SHP77 (cell line): ENCODE measurements around the gene FLOT2.
A peak's percentile ranks its signal among the peaks of the same experiment; 100 is the strongest.
"Not testable (repeated sequence)": the region's sequence is repeated elsewhere in the genome, so short reads cannot be mapped to it uniquely, and the experiment has no call there.

Experiments
- DNase-seq, 2 experiments: peaks; one replicate each; lab custom pipeline; 2025; lab: John Stamatoyannopoulos, UW

The FLOT2 gene

DNA sequence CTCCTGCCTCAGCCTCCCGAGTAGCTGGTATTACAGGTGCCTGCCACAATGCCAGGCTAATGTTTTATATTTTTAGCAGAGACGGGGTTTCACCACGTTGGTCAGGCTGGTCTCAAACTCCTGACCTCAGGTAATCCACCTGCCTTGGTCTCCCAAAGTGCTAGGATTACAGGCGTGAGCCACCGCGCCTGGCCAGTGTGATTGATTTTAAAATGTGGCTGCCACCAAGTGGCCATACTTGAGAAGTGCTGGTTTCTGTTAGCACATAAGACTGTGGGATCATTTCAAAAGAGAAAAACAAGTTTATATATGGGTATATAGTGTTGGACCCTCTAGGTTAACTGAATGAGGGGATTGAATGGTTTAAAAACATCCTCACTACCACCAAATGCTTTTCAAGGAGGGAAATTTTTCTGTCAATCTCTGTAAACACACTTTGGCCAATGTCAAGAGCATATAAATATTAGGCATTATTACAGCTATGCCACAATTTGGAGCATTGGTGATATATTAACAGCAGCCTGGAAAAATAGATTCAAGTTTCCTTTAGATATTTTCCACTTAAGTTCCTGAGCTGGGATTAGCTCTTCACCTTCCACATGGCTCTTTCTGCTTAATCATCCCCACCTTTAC is 18.9 kb upstream of the FLOT2 start:
- peak; percentile 32 to 39 for DNase-seq

DNA sequence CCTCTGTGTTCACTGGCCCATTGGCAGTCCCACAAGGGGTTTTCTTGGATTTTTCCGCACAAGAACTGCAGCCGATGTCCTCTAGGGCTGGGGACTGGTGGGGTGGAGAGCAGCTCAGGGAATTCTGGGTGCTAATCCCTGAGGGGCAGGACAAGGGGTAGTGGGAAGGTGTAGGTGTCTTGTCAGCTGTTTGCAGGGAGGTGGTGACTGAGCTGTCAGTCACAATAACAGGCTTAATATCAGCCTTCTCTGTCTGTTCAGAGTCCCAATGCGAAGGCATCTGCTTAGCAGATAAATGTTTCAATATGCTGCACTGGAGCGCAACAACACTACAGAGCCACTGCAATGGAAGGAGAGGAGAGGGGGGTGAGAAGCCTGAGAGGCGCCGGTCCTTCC is 15.4 kb upstream of the FLOT2 start:
- DNase-seq: no peak

DNA sequence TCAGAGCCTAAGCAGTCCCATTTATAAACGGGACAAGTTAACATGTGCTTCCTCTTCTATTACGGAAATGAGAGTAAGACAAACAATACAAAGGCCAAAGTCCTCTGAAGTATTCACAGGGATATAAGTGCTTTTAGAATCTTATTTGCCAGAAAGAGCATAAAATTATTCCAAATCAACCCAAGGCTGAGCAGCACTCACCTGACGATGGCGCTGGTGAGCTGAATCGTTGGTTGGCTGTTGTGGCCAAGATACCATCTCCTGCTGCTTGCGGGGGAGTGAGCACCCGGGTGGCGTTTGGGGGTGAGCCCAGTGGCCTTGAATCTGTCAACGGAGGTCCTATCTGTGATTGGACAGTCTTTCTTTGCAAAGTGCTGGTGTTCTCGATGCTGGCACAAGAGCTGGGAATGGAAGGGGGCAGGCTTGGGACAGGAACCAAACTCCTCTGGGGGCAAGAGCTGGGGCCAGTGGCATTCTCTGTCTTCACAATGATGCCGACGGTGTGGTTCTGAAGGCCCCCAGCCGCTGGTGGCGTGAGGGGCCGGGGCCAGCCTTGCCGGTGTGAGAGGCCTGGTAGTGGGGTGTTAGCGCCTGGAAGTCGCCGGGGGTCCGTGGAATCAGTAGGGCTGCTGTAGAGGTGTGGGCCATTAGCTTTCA is 14.9 kb upstream of the FLOT2 start:
- DNase-seq: no peak

DNA sequence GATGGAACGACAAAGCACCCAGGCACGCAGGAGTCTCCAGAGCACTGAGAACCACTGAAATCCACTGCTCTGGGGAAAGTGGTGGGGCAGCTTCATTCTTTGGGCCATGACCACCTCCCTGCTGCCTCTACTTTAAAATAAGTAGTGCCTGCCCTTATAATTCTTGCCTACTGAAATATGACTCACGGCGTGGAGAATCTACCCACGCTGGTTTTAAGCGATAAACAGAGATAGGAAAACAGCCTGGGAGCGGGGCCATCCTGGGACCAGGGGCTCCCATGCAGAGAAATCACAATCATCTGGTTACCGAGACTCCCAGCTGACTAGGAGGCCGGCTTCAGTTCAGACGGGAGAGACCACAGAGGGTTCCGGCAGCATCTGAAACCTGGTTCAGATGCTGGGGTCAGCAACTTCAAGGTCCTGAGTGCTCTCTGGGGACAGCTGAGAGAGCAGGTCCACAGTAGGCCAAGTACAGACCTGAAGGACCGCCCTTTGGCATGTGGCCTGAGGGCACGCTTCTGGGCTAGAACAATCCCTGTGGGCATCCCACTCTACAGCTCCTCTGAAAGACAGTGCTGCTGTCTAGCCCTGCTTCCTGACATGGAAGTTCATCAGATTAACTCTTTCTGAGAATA is 14.0 kb upstream of the FLOT2 start:
- no peak for DNase-seq

DNA sequence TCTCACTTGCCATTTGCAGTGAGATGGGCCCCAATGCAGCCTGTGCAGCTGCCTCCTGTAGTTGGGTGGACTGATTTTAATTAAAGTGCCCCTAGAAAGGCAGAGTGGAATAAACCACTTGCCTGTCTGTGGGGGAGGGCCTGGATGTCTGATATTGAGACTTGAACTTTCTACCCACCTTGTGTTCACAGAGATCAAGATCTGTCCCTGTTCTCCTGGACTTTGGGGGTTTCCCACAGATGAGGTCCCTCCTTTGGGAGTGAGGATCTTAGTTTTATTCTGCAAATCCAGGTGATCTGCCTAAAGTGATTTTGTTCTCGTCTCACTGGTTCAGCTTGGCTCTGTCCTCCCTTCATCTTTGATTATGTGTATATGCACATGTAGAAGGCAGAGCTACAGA is 13.0 kb upstream of the FLOT2 start:
- no peak for DNase-seq

DNA sequence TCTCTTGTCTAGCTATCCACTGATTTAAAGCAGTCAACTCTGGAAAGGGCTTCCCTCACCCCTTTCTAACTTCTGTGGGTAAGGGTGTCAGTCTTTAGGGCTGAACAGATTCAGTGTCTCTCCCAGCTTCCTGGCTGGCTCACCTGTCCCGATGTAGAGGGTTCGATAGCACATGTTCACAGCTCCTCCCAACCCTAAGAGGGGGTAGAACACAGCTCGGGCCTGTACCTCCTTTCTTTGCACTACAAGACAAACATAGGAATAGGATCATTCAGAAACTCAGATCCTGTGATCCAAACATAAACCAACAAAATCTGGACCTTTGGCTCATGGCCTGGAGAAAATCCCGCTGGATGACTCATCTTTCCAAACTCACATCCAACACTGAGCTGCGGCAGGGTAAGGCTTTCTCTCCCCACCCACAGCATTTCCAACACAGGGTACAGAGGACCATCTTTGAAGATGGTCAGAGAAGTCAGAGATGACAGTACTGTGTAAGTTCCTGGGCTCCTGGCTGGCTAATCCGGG is 11.2 kb upstream of the FLOT2 start:
- no peak for DNase-seq

DNA sequence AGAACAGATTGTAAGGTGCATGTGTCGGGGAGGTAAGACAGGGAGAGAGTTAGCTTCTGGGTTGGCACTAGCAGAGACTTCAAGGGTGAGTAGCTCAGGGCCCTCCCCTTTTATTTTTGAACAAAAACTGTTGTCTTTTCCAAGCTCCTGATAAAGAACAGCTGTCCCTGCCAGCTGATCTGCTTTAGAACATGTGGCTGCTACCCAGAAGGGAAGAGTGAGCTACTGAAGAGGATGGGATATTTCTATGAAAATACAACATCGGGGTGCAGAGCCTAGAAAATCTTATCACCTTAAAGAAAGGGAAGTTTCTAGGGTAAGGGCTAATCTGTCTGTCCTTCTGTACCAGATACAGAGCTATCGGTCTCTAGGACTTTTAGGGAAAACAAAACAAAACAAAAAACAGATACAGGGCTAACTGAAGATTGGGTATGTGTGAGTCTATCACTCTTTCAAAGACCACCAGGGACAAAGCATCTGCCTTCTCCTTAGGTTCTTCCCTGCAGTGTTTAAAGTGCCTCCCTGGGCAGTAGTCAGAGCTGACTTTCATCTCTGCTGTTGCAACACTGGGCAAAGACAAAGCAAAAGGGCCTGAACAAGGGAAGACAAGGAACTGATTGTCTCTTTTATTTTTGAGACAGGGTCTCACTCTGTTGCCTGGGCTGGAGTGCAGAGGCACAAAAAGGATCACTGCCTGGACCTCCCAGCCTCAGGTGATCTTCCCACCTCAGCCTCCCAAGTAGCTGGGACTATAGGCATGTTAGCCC is 10.4 kb upstream of the FLOT2 start:
- DNase-seq: no peak

DNA sequence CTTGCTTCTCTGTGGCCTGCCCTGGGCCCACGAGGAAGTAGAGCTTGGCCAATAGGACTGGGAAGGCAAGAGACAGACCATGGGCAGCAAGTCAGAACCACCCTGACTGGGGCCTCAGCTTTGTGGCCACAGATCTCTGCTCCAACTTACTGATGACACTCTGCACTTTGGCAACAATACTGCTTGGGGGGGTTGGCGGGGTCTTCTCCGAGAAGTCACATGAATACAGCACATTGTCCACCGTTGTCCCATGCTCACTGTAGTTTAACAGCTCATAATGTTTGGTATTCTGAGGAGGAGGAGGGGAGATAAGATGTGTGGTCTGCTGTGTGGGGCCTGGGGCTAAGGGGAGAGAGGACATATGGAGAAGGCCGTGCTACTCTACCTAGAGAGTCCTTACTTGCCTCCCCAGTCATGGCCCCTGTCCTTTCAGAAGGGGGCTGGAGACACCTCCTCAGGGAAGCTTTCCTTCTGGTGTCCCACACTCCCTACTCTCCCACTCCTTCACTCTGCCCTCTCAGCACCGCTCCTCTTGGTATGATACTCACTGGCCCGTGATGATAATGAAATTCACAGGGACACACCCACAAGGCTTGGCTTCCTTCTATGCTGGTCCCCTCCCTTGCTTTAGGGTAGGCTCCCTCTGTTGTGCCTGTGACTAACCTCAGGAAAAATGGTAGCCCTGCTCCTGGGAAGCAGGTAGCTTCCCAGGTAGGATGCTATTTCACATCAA is 9.3 kb upstream of the FLOT2 start:
- DNase-seq: no peak

DNA sequence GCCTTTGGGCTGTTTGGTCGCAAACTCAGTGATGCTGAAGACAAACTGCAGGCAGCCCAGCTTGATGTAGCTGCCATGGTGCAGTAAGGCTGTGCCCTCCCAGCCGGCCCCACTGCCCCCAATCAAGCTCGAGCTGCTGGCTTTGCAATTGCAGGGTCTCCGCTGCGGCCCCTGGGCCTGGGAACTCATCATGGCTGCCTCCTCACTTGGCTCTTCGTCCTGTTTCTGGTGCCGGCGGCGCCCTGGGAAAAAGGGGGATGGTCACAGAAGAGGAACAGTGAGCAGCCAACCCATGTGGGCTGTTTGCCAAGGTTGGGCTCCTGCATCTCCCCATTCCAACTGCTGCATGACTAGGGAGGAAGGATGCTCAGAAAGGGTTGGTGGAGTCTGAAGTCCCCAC is 8.7 kb upstream of the FLOT2 start:
- DNase-seq: no peak

DNA sequence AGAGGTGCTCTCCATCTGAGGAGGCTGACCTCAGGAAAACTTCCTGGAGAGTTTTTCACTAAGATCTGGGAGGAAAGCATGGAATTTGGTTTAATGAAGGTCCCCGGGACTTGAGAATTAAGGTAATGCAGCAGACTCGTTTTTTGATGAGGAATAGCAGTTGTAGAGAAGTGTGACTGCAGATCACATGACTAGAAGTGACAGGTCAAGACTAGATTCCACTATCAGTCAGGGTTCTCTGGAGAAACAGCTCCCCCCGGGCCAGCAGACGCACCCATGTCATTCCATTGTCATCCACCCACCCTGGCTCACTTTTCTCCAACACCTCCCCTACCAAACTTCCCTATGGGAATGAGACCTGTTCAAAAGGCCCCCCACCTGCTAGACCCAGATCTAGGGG is 7.3 kb upstream of the FLOT2 start:
- DNase-seq: no peak

DNA sequence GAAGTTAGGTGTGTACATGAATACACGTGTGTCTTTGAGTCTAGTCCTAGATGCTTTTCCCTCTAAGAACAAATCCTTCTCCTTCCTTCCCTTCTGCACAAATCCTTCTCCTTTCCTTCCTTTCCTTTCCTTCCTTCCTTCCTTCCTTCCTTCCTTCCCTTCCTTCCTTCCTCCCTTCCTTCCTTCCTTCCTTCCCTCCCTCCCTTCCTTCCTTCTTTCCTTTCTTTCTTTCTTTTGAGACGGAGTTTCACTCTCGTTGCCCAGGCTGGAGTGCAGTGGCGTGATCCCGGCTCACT is 6.0 kb upstream of the FLOT2 start:
- not testable (repeated sequence) for DNase-seq

DNA sequence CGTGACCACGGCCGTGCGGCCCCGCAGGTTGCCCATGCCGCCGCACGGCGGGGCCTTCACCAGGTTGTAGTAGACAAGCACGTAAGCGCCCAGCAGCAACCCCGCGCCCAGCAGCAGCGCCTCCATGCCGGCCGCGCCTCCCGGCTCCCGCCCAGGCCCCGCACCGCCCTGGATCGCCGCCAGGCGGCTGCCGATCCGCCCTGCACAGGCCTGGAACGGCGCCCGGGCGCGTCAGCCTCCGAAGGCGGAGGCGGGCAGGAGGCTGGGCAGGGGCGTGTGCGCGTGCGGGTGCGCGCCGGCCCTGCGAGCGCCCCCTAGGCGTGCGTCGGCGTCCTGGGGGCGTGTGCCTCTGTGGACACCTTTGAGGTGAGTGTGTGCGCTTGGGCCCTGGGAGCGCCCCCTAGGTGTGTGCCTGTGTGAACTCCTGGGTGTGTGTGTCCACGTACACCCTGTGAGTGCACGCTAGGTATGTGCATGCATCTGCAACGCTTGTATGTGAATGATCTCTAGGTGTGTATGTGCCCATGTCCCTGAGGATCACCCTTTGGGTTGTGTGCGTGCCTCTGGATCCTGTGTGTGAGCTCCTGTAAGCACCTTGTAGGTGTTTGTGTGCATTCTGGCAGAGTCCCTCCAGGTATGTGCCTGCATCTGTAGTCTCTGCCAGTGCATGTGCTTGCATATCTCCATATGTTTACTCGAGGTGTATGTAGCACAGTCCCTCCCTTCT is 5.4 kb upstream of the FLOT2 start, which contains the start of gene DHRS13:
TSS of gene DHRS13 (minus strand) at position 261 of the 727 bp plus-strand sequence. CDS start at position 126, 135 bp downstream.
- DNase-seq: peak; percentile 86 to 89

DNA sequence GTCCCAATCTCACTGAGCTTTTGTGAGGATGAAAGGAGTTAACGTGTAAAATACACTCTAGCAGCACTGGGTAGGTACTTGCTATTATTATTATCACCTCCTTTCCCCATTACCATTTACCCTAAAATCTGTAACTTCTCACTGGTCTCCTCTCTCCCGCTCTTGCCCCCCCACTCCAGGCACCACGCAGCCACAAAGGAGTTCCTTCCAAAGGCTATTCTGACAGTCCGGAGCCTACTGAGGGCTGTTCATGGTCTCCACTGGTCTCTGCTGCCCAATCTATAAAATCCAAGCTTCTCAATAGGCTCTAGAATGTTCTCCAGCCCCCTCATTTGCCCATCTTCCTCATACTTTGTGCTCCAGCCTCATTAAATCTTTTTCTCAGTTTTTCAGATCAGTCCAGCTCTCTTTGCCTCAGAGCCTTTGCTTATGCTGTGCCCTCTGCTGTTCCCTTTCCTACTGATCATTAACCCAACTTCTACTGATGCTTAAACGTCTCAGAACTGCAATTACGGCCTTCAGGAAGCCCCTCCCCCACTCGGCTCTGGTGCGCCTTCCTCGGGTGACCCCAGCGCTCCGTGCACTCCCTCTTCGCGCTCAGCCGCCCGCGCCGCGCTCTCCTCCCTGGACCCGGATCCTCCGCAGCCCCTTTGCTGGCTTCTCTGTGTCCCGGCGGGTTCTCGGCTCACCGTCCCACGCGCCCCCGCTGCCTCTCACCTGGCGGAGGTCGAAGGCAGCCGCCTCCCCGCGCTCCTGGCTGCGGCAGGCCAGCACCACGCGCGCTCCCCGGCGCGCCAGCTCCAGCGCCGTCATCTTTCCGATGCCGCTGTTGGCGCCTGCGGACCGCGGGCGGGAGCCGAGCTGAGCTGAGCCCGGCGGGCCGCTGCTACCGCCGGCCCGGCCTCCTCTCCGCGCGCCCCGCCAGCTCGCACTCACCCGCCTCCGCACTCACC is 4.6 kb upstream of the FLOT2 start:
- DNase-seq: peak in 1 of 2 experiments; percentile 20

DNA sequence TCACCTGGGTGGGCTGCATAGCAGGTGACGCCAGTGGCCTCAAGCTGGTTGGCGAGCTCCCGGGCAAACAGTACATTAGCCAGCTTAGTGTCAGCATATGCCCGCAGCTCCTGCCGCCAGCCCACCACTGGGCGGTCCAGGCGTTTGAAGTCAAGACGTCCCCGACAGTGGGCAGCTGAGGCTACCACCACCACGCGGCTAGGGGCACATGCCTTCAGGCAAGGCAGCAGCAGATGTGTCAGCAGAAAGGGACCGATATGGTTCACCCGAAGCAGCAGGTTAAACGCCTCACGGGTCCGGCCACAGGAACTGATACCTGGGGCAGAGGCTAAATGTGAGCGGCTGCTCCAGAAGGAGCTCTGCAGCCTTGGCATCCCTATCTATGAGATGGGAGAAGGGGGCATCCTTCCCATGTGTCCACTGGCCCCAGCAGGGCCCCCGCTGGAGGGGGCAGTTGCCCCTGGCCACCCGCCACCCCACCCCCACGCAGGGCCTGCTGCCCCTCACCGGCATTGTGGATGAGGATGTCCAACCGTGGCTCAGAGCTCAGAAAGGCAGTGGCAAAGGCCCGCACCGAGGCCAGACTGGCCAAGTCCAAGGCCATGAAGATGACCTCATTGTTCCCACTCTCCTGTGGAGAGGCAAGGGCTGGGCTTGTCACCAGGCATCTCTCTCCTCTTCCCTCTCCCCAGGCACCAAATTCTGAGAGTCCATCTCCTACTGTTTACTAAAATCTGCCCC is 3.6 kb upstream of the FLOT2 start:
- DNase-seq: no peak

DNA sequence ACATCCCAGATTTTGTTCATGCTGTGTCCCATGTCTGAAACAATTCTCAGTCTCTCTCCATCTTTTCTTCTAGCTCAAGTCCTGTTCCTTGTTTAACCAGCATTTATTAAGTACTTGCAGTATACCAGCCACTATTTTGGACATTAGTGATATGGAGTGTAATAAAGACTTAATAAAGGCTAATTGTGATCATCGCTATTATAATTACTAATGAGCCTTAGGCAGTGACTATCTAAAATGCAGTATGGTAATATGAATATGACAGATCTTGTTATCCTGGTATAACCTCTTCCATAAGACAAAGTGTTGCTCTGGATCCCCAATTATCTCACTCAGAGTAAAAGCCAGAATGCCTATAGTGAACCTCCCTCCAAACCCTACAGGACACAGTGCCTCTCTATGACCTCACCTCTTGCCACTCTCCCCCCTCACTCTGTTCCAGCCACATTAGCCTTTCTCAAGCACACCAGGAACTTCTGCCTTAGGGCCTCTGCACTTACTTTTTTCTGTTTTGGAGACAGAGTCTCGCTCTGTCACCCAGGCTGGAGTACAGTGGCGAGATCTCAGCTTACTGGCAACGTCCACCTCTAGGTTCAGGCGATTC is 1.8 kb upstream of the FLOT2 start:
- DNase-seq: no peak

DNA sequence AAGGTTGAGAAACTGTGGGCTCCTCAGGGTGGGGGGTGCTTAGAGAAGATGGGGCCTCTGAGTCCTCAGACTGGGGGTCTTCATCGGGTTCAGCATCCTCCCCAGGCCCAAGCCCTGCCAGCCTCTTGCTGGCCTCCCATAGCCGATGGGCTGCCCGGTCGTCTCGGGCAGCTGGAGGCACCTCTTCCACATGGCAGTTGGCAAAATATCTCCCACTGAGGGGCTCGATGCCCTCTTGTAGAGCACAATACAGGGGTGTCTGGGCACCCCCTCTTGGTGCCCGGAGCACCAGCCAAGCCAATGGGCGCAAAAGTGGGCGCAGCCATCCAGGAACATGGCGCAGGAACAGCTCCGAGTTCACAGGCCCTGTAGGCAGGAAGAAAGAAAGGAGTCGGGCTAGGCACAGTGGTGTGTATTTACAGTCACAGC is 1.0 kb upstream of the FLOT2 start:
- no peak for DNase-seq

DNA sequence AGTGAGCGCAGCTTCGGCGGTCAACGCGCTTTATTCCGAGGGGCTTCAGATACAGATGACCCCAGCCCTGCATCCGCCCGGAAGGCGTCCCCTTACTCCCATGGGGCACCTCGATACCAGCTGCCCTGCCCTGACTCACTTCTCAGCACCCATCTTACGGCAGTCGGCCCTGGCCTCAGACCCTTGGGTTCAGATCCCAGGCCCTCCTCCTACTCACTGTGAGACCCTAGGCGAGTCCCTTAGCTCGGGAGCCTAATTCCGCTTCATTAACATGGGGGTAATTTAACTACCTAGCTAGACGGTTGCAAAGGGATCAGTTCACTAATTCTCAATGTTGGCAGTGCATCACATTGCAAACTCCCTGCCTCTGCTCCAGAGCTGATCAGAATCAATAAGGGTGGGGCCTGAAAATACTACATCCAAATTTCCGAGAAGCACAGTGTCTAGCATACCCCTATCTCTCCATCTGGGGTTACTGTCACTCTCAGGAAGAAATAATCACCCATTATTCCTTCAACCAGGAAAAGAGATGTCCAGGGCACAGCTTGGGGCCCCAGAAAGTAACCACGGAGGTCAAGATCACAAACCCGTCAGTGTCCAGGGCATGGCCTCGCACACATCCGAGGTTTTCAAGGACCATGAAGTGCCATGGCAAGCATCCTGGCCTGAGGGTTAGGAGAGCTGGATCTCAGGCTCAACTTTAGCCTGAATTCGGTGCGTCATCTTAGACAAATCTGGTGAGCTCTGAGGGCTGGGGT is 415 bp upstream of the FLOT2 start:
- DNase-seq: no peak

DNA sequence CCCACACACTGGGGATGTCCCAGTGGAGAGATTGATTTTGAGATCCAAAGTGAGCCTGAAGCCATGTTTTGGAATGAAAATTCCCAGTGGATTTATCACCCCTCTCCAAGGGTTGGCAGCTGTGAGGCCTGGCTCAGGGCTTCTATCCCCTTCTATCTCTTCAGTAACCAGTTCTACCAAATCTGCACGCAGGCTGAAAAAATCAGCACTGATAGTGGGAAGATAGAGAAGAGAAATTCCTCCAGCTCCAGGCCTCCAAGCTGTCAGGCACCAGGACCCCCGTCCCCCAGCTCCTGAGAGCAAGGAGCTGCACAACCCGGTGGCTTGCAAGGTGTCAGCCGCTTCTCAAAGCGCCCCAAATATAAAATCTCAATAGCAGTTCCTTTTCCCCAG is 1.0 kb downstream of the FLOT2 start:
- no peak for DNase-seq
